SK-N-MC (cell line): ENCODE results near the gene RANBP17.

Source experiments
- EZH2 ChIP-seq: fragments of 200-600 bp; sonication (generic); IDR thresholded peaks from one replicate; pipeline ENCODE4 v1.6.1; 2017; ENCODE audit warnings: antibody characterized with exemption
- POLR2AphosphoS5 ChIP-seq: IDR thresholded peaks from 2 replicates; pipeline ENCODE4 v1.6.1; 2012; ENCODE audit warnings: mild to moderate bottlenecking, low read depth, low read length, borderline replicate concordance

DNA sequence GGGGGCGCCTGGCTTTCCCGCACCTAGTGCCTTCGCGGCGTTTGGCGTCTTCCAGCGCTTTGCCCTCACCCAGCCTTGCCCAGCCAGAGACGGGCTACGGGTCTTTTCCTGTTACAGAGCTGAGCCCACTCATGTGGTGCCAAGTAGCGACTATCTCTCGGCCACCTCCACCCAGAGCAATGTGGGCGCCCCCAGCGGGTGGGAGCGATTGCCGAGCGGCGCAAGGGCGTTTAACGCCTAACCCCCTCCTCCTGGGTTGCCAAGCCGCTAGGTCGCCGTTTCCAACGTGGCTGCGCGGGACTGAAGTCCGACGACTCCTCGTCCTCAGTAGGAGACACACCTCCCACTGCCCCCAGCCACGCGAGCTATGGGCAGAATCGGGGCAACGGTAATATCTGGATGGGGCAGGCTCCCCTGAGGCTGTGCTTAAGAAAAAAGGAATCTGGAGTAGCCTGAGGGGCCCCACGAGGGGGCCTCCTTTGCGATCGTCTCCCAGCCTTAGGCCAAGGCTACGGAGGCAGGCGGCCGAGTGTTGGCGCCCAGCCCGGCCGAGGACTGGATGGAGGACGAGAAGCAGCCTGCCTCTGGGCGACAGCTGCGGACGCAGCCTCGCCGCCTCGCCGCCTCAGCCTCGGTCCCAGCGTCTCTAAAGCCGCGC is 453.0 kb downstream of the RANBP17 start:
- no peak for TF ChIP-seq POLR2AphosphoS5
- TF ChIP-seq EZH2, result no peak
